ENCODE data around the gene ACD.
"Not testable (repeated sequence)": the region's sequence is repeated elsewhere in the genome, so short reads cannot be mapped to it uniquely, and the experiment has no call there.

The ACD gene

DNA sequence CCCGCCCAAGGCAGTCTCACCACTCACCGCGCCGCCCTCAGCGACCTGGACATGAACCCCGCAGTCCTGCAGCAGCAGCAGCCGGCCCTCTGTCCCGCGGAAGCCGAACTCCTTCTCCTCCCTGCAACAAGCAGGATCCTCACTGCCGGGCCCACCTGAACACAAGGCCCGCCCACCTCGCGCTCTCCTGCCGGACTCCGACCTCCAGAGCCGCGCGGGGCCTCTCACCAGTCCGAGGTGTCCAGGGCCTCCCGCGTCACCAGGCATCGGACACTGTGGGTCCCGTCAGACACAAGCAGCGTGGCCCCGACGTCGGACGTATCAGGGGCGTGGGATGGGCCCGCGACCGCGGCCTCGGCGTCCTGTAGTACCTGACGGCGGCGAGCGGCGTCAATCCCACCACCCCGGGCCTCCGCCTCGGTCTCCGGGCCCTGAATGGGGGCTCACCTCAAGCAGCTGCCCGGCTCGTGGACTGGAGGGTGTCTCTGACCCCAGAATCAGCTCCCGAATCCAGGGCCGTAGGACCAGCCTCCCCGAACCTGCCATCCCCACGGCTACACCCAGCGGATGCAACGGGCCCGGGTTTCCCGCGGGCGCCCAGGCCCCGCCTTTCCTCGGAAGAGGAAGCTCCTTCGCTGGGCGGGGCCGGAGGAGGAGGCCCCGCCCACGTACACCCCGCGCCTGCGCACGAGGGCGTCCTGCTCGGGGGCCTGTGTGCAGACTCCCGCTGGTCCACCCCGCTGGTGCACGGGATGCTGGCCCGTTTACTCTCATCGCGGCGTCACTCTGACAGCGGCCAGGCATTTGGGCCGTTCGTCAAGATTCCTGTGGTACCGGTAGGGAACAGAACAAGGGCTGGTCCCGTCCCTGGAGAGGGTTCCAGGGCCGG, at the start of gene ACD:
Gene ACD, minus strand, starts transcription at position 586 of the 889 bp plus-strand sequence. Its CDS starts 40 bp downstream, at position 546.
- peak; percentile 66 to 91 for DNase-seq (ENCODE audit: extremely low read depth in 1 of 2, low read depth in 1 of 2)

DNA sequence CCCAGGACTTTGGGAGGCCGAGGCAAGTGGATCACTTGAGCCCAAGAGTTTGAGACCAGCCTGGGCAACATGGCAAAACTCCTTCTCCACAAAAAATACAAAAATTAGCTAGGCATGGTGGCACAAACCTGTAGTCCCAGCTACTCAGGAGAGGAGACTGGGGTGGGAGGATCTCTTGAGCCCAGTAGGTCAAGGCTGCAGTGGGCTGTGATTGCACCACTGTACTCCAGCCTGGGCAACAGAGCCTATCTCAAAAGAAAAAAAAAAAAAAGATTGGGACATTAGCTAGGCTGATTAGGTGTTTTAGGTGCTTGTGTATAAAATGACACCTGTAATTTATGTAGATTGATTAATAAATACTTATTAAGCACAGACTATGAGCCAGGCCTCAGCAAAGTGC, 49.0 kb upstream of the ACD start:
- DNase-seq (ENCODE audit: extremely low read depth in 1 of 2, low read depth in 1 of 2) = no peak

DNA sequence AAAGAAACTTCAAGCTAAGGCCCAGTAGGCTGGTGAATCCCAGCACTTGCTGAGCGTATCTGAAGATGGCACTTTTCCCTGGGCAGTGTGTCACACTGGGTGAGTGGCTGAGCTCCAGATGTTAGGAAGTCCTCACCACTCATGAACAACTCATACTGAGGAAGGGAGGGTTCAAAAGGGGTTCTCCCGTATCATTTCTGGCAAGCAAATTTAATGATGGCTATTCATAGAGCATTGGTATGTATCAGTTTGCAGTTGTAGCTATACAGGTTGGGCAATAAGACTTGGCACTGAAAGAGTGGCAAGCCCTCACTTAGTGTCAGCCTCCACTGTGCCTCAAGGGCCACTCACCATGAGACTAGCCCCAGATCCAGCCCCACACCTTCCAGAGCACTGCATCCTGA, 48.3 kb upstream of the ACD start:
- no peak for DNase-seq (ENCODE audit: extremely low read depth in 1 of 2, low read depth in 1 of 2)

DNA sequence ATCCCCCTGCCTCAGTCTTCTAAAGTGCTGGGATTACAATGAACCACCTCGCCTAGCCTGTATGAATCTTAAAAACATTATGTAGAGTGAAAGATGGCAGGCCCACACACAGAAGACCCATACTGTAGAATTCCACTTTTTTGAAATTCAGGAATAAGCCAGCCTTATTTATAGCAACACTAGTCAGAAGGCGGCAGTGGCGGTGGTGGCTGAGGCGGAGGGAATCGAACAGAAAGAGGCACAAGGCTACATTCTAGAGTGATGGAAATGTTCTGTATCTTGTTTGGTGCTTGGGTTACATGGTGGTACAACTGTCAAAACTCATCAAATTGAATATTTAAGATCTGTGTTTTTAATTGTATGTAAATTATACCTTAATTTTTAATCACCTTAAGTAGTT, 47.7 kb upstream of the ACD start:
- DNase-seq (ENCODE audit: extremely low read depth in 1 of 2, low read depth in 1 of 2) = no peak

DNA sequence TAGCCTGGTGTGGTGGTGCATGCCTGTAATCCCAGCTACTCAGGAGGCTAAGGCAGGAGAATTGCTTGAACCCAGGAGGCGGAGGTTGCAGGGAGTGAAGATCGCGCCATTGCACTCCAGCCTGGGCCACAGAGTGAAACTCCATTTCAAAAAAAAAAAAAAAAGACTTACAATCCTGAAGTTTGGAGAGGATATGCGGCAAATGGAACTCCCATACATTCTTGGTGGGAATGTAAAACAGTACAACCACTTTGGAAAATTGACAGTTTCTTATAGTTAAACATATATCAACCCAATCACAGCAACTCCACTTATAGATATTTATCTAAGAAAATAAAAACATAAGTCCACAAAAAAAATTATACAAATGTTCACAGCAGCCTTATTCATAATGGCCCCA, 47.1 kb upstream of the ACD start:
- no peak for DNase-seq (ENCODE audit: extremely low read depth in 1 of 2, low read depth in 1 of 2)

DNA sequence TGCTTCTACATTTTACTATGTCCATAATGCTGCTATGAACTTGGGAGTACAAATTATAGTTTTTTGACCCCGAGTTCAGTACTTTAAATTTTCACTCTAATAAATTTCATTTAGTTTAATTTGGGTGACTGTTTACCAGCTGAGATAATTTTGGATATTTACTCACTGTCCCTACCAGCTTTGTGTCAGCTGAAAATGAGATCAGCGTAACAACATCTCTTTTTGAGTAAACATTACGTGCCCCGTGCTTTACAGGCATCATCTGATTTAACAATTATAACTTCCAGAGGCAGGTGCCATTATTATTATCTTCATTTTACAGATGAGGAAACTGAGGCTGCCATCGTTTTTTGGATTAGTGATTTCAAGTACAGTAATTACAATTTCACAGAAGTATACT, 44.0 kb upstream of the ACD start:
- no peak for DNase-seq (ENCODE audit: extremely low read depth in 1 of 2, low read depth in 1 of 2)

DNA sequence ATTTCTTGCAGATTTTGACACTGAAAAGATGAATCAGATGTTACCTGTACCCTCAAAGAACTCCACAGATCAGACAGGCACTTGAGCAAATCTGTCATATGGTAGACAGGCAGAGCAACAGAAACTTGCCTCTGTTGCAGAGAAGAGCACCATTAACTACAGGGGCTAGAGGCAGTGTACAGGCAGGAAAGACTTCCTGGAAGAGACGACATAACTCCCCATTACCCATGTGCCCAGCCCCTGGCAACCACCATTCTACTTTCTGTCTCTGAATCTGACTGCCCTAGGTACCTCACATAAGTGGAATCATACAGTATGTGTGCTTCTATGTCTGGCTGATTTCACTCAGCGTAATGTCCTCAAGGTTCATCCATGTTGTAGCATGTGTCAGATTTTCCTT, 43.6 kb upstream of the ACD start:
- DNase-seq (ENCODE audit: extremely low read depth in 1 of 2, low read depth in 1 of 2) = no peak

DNA sequence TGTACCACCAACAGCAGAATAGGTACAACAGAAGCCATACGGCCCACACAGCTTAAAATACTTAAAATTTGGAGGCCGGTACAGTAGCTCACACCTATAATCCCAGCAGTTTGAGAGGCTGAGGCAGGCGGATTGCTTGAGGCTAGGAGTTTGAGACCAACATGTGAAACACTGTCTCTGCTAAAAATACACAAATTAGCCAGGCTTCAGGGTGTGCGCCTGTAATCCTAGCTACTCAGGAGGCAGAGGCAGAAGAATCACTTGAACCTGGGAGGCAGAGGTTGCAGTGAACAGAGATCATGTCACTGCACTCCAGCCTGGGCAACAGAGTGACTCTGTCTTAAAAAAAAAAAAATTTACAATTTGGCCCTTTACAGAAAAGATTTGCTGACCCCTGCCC, 42.1 kb upstream of the ACD start:
- DNase-seq (ENCODE audit: extremely low read depth in 1 of 2, low read depth in 1 of 2) = no peak

DNA sequence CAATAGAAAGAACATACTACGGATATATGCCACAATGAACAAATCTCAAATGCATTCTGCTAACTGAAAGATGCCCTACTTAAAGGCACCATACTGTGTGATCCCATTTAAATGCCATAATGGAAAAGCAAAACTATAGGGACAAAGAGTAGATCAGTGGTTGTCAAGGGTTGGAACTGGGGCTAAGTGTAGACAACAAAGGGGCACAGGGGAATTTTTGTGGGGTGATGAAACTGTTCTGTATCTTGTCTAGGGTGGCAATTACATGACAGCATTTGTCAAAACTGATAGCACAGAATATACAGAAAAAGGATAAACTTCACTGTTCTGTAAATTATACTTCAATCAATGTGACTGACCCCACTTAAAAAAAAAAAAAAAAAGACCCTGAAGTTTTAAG, 41.4 kb upstream of the ACD start:
- DNase-seq (ENCODE audit: extremely low read depth in 1 of 2, low read depth in 1 of 2) = no peak

DNA sequence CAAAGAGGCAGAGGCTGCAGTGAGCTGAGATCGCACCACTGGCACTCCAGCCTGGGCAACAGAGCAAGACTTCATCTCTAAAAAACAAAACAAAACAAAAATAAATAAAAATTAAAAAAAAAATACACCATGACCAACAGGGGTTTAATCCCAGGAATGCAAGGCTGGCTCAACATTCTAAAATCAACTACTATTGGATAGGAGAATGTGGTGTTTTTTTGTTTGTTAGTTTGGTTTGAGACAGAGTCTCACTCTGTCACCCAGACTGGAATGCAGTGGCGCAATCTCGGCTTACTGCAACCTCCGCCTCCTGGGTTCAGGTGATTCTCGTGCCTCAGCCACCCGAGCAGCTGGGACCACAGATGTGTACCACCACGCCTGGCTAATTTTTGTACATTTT, 39.2 kb upstream of the ACD start:
- DNase-seq (ENCODE audit: extremely low read depth in 1 of 2, low read depth in 1 of 2) = no peak

DNA sequence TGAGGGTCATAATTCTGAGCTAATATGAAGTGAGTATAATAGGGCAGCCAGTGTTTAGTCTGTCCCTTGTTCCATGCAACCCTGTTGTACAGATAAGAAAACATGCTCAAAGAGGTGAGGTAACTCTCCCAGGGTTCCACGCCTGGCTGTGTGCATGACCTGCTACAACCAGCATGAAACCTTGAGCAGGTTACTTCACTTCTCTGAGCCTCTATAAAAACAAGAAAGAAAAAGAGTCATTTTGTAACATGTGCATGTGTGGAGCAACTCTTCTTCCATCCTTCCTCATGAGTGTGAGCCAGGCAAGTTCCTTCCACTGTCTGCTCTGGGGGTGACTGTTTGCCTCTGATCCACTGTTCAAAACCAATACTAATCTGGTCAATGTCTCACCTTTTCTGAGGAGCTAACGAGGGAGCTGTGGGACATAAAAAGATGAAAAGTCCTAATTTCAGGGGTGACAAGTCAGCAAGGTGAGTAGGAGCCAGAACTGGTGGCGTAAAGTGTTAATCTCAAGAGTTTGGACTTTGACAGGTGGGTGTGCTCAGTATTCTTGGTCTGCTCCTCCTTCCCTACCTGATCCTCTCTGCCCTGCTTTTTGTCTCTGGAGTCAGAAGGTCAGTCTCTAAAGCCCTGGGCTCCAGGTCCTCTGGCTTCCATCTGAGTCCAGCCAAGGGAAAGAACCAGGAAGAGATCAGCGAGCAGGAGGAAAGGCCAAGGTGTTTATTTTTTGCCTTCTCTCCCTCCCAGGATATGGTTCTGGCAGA, 37.5 kb upstream of the ACD start:
- DNase-seq (ENCODE audit: extremely low read depth in 1 of 2, low read depth in 1 of 2) = no peak

DNA sequence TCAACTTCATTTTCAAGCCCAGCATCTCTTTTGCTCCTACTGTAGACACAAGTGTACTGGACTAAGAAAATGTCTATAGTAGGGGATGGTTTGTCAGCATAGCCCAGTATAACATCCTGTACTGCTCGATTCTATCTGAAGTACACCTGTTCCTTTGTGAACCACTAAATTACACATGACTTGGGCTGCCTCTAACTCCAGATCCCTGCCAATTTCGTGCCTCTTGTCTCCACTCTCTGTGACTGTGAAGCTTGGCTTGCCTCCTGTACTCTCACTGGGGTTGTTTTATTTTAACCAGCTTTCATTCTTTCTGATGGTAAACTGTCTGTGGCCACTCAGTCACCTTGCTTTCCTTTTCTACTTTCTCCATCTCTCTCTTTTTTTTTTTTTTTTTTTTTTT, 34.6 kb upstream of the ACD start:
- no peak for DNase-seq (ENCODE audit: extremely low read depth in 1 of 2, low read depth in 1 of 2)

DNA sequence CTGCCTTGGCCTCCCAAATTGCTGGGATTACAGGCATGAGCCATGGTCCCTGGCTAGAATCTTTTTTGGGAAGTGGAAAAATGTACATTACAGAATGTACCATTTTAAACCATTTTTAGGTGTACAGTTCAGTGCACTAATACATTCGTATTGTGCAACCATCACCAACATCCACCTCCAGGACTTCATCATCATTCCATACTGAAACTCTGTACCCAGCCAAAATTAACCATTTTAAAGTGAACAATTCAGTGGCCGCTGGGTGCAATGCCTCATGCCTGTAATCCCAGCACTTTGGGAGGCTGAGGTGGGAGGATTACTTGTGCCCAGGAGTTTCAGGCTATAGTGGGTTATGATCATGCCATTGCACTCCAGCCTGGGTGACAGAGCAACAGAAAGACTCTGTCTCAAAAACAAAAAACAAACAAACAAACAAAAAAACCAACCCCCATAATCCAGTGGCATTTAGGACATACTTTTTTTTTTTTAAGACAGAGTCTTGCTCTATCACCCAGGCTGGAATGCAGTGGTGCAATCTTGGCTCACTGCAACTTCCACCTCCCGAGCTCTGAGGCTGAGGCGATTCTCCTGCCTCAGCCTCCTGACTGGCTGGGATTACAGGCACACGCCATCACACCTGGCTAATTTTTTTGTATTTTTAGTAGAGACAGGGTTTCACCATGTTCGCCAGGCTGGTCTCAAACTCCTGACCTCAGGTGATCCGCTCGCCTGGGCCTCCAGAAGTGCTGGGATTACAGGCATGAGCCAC, 33.6 kb upstream of the ACD start:
- not testable (repeated sequence) for DNase-seq (ENCODE audit: extremely low read depth in 1 of 2, low read depth in 1 of 2)

DNA sequence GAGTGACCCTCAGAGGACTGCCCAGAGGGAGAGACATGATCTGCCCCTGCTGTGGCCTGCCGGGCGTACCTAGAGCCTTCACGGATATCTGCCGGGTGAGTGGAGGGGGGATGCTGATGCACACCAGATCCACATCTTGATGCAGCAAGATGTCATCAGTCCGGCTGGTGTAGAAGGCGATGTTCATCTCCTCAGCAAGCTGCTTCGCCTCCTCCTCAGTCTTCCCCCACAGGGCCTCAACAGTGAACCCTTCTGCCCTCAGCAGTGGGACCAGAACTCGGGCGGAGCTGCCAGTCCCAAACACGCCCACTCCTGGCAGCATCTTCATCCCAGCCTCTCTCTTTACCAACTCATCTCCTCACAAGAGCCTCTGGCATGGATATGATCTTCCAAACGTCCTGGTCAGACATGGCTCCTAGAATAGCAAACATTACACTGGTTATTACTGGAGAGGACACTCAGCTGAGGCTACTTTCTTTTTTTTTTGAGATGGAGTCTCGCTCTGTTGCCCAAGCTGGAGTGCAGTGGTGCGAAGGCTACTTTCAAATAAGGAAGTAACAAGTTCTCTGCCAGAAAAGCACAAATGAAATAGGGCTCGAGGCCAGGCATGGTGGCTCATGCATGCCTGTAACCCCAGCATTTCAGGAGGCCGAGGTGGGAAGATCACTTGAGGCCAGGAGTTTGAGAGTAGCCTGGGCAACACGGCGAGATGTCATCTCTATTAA, 25.5 kb upstream of the ACD start:
- DNase-seq (ENCODE audit: extremely low read depth in 1 of 2, low read depth in 1 of 2) = no peak

DNA sequence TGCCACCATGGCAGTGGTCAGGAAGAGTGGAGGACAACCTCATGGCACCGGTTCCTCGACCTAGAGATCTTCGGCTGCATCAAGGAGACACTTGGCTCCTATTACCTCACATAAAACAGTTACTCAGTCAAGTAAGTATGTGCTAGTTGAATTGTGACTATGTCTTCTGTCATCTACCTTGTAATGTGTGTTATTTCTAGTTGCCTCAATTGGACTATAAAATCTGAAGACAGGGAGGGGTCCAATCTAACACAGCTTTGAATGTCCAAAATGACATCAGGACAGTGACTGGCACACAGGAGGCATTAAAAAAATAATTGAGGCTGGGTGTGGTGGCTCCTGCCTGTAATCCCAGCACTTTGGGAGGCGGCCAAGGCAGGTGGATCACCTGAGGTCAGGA, 23.7 kb upstream of the ACD start:
- DNase-seq (ENCODE audit: extremely low read depth in 1 of 2, low read depth in 1 of 2) = no peak

DNA sequence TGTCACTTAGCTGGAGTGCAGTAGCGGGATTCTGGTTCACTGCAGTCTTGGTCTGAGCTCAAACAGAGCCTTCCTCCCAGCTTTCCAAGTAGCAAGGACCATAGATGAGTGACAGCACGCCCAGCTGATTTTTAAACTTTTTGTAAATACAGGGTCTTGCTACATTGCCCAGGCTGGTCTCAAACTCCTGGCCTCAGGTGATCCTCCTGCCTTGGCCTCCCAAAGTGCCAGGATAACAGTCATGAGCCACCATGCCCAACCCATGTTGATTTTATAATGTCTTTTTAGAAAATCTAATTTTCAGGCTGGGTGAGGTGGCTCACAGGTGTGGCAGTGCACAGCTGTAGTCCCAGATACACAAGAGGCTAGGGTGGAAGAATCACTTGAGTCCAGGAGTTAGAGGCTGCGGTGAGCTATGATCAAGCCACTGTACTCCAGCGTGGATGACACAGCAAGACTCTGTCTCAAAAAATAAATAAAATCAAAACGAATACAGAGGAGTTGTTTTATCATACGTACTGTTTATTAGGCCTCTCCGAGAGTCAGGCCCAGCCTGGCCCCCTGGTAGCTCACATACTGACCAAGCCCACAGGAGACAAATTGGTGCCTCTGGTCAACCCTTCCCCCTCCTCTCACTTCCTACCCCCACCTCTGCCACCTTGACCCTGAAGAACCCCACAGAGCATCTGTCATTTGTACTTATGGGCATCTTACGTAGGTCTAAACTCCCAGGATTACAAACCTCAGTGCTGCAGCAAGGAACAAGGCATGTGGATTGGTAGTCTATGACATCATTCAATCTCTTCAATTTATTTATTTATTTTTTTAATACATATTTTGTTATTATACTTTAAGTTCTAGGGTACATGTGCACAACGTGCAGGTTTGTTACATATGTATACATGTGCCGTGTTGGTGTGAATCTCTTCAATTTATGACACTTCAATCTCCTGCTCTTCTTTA, 20.2 kb upstream of the ACD start:
- no peak for DNase-seq (ENCODE audit: extremely low read depth in 1 of 2, low read depth in 1 of 2)

DNA sequence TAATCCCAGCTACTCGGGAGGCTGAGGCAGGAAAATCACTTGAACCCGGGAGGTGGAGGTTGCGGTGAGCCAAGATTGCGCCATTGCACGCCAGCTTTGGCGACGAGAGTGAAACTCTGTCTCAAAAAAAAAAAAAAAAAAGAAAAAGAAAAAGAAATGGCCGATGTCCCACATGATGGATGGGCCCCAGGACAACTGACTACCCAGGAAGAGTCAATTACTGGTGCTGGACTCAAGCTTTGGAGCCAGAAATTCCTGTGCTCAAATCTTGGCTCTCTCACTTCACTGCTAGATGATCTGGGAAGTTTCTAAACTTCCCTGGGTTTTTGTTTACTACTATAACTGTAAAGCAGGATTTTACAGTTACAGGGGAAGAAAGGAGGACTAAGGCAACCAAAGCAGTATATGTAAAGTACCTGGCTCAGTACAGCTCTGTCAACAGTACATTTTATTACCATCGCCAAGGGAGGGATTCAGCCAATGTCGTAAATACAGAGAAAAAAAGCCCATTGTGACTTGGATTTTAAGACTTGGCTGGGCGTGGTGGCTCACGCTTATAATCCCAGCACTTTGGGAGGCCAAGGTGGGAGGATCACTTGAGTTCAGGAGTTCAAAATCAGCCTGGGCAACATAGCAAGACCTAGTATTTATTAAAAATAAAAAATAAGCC, 18.4 kb upstream of the ACD start:
- no peak for DNase-seq (ENCODE audit: extremely low read depth in 1 of 2, low read depth in 1 of 2)

DNA sequence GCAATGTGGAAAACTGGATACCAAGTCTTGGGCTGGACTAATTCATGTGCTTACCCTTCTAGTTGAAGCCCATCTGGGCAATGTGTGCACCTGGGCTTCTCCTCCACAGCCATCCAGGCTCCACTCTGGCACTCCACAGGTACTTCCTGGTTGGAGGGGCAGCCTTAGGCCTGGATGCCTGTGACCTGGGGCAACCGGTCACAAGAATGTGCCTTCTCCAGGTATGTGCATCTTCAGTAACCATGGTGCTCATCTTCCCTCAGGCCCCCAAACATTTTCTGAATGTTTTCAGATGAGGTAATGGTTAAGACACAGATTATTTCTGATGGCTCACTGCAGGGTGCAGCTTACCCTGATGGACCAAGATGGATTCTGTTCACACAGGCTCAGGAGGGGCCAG, 17.7 kb upstream of the ACD start:
- DNase-seq (ENCODE audit: extremely low read depth in 1 of 2, low read depth in 1 of 2) = no peak

DNA sequence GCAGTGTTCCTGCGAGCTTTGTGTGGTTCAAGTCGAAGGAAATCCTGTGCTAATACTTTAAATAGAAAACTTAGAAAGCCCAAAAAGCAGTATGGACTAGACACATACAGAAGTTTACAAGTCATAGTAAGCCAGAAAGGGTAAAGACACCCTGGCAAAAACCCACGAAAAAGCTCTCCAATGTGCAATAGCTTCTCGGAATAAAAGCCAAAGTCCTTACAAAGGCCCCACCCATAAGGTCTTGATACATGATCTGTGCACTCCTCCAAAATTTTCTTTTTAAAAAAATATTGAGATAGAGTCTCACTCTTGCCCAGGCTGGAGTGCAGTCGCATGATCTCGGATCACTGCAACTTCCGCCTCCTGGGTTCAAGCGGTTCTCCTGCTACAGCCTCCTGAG, 16.9 kb upstream of the ACD start:
- DNase-seq (ENCODE audit: extremely low read depth in 1 of 2, low read depth in 1 of 2) = no peak
